Body of pancreas (tissue), 4 donors: Measurements from ENCODE around the gene PPP6R2. TPM values are rescaled to one million over a fixed set of nuclear protein-coding genes. Genes with fewer than 3 reads are reported as not detected.
"Not testable (repeated sequence)": the region's sequence is repeated elsewhere in the genome, so short reads cannot be mapped to it uniquely, and the experiment has no call there.

Source experiments
- ATAC-seq: fragments of 150-250 bp; one replicate; pipeline ENCODE4 v1.9.1; 2016
- DNase-seq, 4 donors: peaks; one replicate each; pipeline ENCODE4 v3.0.0-alpha.2; 2019
- H3K27ac ChIP-seq, 4 donors: fragments of 200-600 bp; sonication (generic); 1 replicate in 3 of 4; 2 replicates in 1 of 4; pipeline versions ENCODE4 v1.5.1 to v1.6.1; 2016 to 2019; ENCODE audit warnings: mild to moderate bottlenecking in 1 of 4, mixed read lengths in 1 of 4, moderate library complexity in 1 of 4
- H3K27me3 ChIP-seq, 2 donors: fragments of 200-600 bp; sonication (generic); one replicate each; pipeline ENCODE4 v1.6.0; 2016; ENCODE audit warnings: mild to moderate bottlenecking in 1 of 2
- H3K36me3 ChIP-seq, 2 donors: fragments of 200-600 bp; sonication (generic); replicated peaks in 1 of 2; 2 replicates each; pipeline ENCODE4 v1.5.1; 2016; ENCODE audit warnings: low read depth in 2 of 2; ENCODE audit not compliant: insufficient read depth in 1 of 2
- H3K4me1 ChIP-seq: fragments of 200-600 bp; sonication (generic); one replicate; pipeline ENCODE4 v1.6.0; 2016
- H3K4me3 ChIP-seq, 2 donors: fragments of 200-600 bp; sonication (generic); 1 replicate in 1 of 2; 2 replicates in 1 of 2; pipeline ENCODE4 v1.5.1; 2016 to 2019
- H3K9me3 ChIP-seq, 3 donors: fragments of 200-600 bp; sonication (generic); 1 replicate in 2 of 3; 2 replicates in 1 of 3; pipeline ENCODE4 v1.5.1; 2016
- CTCF ChIP-seq, 7 experiments: fragments of 450-650 bp in 4 of 7; fragments of 200-600 bp in 3 of 7; sonication (generic) in 3 of 7; IDR thresholded peaks; one replicate each; pipeline ENCODE4 v1.5.1; 2016 to 2019; ENCODE audit warnings: antibody characterized with exemption in 7 of 7
- POLR2A ChIP-seq, 3 donors: fragments of 450-650 bp; IDR thresholded peaks; one replicate each; pipeline ENCODE4 v1.6.1; 2016; ENCODE audit warnings: antibody characterized with exemption in 3 of 3, mild to moderate bottlenecking in 2 of 3
- WGBS, 2 donors: methylation state at CpG; one replicate each; pipeline ENCODE4 v1.1.5; 2017; 5-methylcytosine and 5-hydroxymethylcytosine counted together
- intact Hi-C: fragments of 100-400 bp; cut with DNase I; formaldehyde crosslinking; loops from one replicate; pipeline ENCODE4 v1.15.1; 2023
- total RNA-seq, 2 donors: library from RNA; depleted of rRNA; stranded (reverse); fragments of >200 nt; gene quantifications; one replicate each; pipeline ENCODE4 v1.1.0, GENCODE V29; 2016

Gene PPP6R2
- total RNA-seq, 2 donors from 2014 or later, result 48.8 to 53.4 TPM

GRCh38 chr22:50320116-50320515 is 23.0 kb upstream of the PPP6R2 start:
- Histone ChIP-seq H3K36me3 (no peaks in the 10 kb centered on the region), H3K4me1 (no peaks in the 10 kb centered on the region), H3K27ac (no peak overlapping the region), H3K27me3 (no peaks in the 10 kb centered on the region), H3K4me3 (no peak overlapping the region), H3K9me3 (no peaks in the 10 kb centered on the region)
- DNase-seq (no peak), ATAC-seq (no peak)
- intact Hi-C loops, result no loop called here
- TF ChIP-seq POLR2A (IDR thresholded peaks at IDR 0.05), result no peak
- no peak for TF ChIP-seq CTCF (IDR thresholded peaks at IDR 0.05)
- 77 to 87% methylated on average over 8 of the region's 8 CpGs for WGBS, 2 donors

- intact Hi-C loops, result no loop called here
- ATAC-seq, result no peak
- H3K4me1 ChIP-seq, result no peaks in the 10 kb centered on the region
Observed at GRCh38 chr22:50320671-50321325, 22.3 kb upstream of the PPP6R2 start.

GRCh38 chr22:50322382-50323104 is 20.6 kb upstream of the PPP6R2 start:
- H3K9me3 ChIP-seq, H3K4me1 ChIP-seq, H3K27me3 ChIP-seq, intact Hi-C loops, H3K36me3 ChIP-seq, ATAC-seq, DNase-seq, H3K27ac ChIP-seq, H3K4me3 ChIP-seq: not testable (repeated sequence)
- WGBS, 2 donors, result 78% methylated on average over 8 to 10 of the region's 10 CpGs

More at GRCh38 chr22:50320671-50321325, 22.3 kb upstream of the PPP6R2 start:
- no peak for TF ChIP-seq POLR2A (IDR thresholded peaks at IDR 0.05)
- no peak for TF ChIP-seq CTCF (IDR thresholded peaks at IDR 0.05)
- H3K4me3 ChIP-seq, result no peak overlapping the region
- H3K9me3 ChIP-seq, result no peaks in the 10 kb centered on the region
- no peak for DNase-seq
- H3K27me3 ChIP-seq, result no peaks in the 10 kb centered on the region
- no peaks in the 10 kb centered on the region for H3K36me3 ChIP-seq
- 78 to 85% methylated on average over 6 to 10 of the region's 10 CpGs for WGBS, 2 donors
- H3K27ac ChIP-seq, result no peak overlapping the region

- Histone ChIP-seq H3K36me3 (no peaks in the 10 kb centered on the region), H3K9me3 (no peaks in the 10 kb centered on the region), H3K27me3 (no peaks in the 10 kb centered on the region), H3K27ac (no peak overlapping the region), H3K4me3 (no peak overlapping the region), H3K4me1 (peaks cover 15% of the 10 kb centered on the region)
- 80 to 92% methylated on average over 3 to 5 of the region's 5 CpGs for WGBS, 2 donors
- no peak for TF ChIP-seq CTCF (IDR thresholded peaks at IDR 0.05)
- TF ChIP-seq POLR2A (IDR thresholded peaks at IDR 0.05), result no peak
- ATAC-seq (no peak), DNase-seq (no peak)
- intact Hi-C loops, result no loop called here
Observed at GRCh38 chr22:50323900-50324299, 19.2 kb upstream of the PPP6R2 start.

GRCh38 chr22:50325444-50326224 is 17.5 kb upstream of the PPP6R2 start:
- intact Hi-C loops, result no loop called here
- H3K4me3 ChIP-seq, result no peak overlapping the region

More at GRCh38 chr22:50325444-50326224, 17.5 kb upstream of the PPP6R2 start:
- DNase-seq (no peak), ATAC-seq (no peak)
- TF ChIP-seq POLR2A (IDR thresholded peaks at IDR 0.05), result no peak
- no peak for TF ChIP-seq CTCF (IDR thresholded peaks at IDR 0.05)
- 73 to 75% methylated on average over 10 to 19 of the region's 19 CpGs for WGBS, 2 donors
- no peak overlapping the region for H3K27ac ChIP-seq
- peaks cover 16% of the 10 kb centered on the region for H3K4me1 ChIP-seq
- H3K36me3 ChIP-seq, result no peaks in the 10 kb centered on the region
- no peaks in the 10 kb centered on the region for H3K9me3 ChIP-seq
- H3K27me3 ChIP-seq, result no peaks in the 10 kb centered on the region
